Suprapubic skin (tissue), 3 donors: ENCODE data around the gene ERLIN1.

Source experiments
- EP300 ChIP-seq: sonication (generic); formaldehyde crosslinking; IDR thresholded peaks from one replicate; pipeline ENCODE4 v1.6.1; 2017; ENCODE audit warnings: antibody characterized with exemption
- POLR2A ChIP-seq, 2 donors: fragments of 450-650 bp; IDR thresholded peaks; one replicate each; pipeline ENCODE4 v1.6.1; 2017; ENCODE audit warnings: antibody characterized with exemption in 2 of 2, mild to moderate bottlenecking in 2 of 2, moderate library complexity in 2 of 2
- TF ChIP-seq, protein P1 (sequence below), 2 donors: fragments of 200-600 bp in 1 of 2; fragments of 450-650 bp in 1 of 2; sonication (generic) in 1 of 2; IDR thresholded peaks; one replicate each; pipeline ENCODE4 v1.5.1; 2016 to 2019; ENCODE audit warnings: antibody characterized with exemption in 2 of 2, mild to moderate bottlenecking in 1 of 2, moderate library complexity in 1 of 2

DNA sequence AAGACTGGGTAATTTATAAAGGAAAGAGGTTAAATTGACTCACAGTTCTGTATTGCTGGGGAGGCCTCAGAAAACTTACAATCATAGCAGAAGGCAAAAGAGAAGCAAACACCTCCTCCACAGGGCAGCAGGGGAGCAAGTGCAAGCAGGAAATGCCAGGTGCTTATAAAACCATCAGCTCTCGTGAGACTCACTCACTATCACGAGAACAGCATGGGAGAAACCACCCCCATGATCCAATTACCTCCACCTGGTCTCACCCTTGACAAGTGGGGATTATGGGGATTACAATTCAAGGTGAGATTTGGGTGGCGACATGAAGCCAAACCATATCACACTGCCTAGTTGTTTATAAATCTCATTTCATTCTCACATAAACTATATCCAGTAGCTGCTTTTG, 76.2 kb downstream of the ERLIN1 start:
- TF ChIP-seq, protein P1, sequence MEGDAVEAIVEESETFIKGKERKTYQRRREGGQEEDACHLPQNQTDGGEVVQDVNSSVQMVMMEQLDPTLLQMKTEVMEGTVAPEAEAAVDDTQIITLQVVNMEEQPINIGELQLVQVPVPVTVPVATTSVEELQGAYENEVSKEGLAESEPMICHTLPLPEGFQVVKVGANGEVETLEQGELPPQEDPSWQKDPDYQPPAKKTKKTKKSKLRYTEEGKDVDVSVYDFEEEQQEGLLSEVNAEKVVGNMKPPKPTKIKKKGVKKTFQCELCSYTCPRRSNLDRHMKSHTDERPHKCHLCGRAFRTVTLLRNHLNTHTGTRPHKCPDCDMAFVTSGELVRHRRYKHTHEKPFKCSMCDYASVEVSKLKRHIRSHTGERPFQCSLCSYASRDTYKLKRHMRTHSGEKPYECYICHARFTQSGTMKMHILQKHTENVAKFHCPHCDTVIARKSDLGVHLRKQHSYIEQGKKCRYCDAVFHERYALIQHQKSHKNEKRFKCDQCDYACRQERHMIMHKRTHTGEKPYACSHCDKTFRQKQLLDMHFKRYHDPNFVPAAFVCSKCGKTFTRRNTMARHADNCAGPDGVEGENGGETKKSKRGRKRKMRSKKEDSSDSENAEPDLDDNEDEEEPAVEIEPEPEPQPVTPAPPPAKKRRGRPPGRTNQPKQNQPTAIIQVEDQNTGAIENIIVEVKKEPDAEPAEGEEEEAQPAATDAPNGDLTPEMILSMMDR (IDR thresholded peaks at IDR 0.05) = no peak
- TF ChIP-seq POLR2A (IDR thresholded peaks at IDR 0.05) (no peak), EP300 (no peak)
